NCI-H1436 (cell line): ENCODE data around the gene TSGA10.
A peak's percentile ranks its signal among the peaks of the same experiment; 100 is the strongest.
"Not testable (repeated sequence)": the region's sequence is repeated elsewhere in the genome, so short reads cannot be mapped to it uniquely, and the experiment has no call there.

ENCODE experiments used
- DNase-seq: peaks from one replicate; lab custom pipeline; 2025; lab: John Stamatoyannopoulos, UW

TSGA10 gene

DNA sequence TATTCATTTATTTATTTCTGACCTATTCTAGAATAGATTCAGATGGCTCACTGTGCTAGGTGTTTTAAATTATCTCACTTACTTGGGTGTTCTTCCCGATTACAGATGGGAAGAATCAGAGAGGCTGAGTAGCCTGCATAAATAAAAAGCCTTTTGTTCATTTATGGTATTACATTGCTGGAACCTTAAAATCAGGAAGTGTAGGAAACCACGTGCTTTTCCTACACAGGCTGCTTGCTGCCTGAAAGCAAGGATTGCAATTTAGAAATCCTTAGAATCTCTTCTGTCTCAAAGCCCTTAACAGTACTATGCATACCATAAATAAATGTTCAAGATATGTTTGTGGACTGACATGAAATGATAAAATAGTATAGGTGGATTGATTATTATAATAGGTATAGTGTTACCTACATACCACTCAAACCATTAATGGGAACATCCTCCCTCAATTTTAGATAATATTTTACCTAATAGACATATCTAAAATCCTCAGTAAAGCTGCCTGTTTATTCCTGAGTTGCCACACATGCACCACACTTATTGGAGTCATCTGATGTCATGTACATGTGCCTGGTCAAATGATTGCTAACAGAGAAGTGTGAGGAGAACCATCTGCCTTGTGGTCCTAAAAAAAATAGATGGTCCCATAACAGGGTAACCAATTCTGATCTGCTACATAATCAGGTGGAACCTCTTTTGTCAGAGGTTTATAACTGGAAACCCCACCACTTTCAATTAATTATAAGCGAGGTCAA is 86.7 kb downstream of the TSGA10 start:
- no peak for DNase-seq

DNA sequence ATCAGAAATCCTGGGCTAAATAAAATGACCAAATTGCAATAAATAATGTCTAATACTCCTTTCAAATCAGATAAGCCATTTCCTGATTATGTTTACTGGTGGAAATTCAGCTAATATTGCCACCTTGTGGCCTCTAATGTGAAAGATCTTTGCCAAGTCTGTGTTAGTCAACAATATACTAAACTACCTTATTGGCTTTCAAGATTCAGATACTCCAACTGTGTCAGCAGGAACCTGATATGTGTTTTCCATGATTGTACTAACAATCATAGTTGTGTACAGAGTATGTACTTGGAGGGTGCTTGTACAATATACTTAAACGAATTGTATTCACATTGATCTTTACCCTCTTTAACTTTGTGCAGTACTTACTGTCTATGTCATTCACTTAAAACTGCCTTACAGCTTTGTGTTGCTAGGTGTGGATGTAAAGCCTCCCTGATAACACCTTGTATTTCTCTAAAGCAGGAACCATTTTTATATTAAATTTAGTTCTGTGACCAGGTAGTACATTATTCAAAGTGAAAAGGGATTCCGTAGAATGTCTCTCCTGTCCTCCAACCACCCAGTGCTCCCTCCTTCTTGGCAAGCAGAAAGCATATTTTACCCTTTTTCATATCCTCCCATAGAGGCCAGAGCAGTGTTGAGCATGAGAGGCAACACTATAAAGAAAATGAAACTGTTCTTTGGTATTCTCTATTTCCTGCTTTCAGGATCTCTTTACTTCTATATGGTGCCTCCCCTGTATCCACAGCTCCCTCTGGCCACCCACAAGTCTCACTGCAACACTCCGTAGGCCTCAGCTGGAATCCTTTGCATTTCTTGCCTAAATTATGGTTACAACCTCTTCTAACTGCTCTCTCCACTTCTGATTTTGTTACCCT is 88.4 kb downstream of the TSGA10 start:
- peak; percentile 57 for DNase-seq

GRCh38 chr2:99049187-99049586 is 105.6 kb downstream of the TSGA10 start:
- DNase-seq = not testable (repeated sequence)

- not testable (repeated sequence) for DNase-seq
Measured at GRCh38 chr2:99040736-99041300, 113.9 kb downstream of the TSGA10 start.

DNA sequence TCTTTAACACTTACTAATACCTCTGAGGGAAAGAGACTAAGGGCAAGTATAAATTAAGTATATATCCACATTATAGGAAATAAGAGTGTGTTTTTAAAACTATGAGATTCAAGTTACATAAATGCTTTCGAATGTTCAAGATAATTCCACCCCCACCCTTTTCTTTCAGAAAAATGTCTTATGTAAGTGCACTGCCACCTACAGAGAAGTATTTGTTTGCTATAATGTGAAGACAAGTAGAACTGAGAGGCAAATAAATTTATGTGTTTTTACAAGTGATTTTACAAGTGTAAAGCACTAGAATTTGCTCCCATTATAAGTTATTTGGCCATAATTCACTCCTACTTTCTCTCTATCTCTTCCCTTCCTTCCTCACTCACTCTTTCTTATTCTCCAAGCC is 118.8 kb downstream of the TSGA10 start:
- no peak for DNase-seq

- no peak for DNase-seq
Measured at GRCh38 chr2:99032786-99033185, 122.0 kb downstream of the TSGA10 start.

DNA sequence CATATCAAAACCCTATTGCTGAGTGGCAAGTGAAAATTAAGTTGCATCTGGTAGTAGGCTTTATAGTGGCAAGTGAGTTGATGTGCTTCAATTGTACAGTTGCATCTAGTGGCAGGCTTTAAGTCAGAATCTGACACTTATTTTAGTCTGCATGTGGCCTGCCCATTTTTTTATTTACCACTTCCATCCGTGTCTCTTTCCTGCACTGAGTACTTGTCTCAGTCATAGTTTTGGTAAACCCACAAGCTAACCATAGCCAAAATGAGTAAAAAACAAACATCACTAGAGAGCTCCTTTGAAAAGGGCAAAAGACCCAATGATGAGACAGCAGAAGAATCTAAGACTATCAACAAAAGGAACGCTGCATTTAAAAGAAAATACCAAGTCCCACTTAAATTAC is 122.7 kb downstream of the TSGA10 start:
- DNase-seq = no peak

DNA sequence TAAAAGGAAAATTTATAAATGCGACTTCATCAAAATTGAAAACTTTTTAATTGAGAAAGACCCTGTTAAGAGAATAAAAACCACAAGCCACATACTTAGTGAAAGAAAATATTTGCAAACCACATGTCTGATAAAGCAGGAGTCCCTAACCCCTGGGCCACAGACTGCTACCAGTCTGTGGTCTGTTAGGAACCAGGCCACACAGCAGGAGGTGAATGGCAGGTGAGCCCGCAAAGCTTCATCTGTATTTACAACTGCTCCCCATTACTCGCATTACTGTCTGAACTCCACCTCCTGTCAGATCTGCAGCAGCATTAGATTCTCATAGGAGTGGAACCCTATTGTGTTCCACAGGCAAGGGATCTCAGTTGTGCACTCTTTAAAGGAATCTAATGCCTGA is 123.3 kb downstream of the TSGA10 start:
- no peak for DNase-seq

DNA sequence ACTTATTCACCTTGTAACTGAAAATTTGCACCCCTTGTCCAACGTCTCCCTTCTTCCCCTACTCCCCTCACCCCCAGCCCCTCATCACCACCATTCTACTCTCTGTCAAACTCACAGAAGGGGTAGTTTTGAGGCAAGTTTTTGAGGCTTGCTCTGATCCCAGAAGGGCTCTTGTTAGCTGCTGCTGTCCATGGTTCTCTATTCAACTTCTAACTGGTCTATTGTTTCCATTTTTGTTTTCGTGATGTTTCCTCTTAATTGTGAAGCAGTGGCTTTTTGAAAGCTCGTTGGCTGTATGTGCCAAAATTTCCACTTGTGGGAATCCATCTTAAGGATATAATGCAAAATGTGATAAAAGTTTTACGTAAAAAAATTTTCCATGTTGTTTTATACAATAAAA is 126.2 kb downstream of the TSGA10 start:
- DNase-seq = no peak

DNA sequence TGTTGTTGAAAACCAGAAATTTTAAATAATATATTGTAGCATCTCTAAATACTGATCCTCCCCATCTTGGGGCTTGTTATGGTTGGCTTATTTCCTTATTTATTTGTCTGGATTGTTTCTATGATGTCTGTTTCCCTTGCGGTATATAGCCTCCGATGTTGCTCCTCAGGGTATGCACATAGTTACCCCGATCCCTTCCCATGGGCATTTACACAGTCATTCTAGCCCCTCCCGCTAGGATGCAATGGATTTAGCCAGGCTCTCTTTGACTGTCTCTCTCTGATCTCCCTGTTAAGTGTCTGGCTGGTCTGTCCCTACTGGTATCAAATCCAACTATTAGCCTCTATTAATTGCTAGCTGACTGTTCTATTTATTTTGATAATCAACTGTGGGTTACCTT is 126.9 kb downstream of the TSGA10 start:
- no peak for DNase-seq

- DNase-seq = no peak
Measured at GRCh38 chr2:99000708-99001107, 154.0 kb downstream of the TSGA10 start.

DNA sequence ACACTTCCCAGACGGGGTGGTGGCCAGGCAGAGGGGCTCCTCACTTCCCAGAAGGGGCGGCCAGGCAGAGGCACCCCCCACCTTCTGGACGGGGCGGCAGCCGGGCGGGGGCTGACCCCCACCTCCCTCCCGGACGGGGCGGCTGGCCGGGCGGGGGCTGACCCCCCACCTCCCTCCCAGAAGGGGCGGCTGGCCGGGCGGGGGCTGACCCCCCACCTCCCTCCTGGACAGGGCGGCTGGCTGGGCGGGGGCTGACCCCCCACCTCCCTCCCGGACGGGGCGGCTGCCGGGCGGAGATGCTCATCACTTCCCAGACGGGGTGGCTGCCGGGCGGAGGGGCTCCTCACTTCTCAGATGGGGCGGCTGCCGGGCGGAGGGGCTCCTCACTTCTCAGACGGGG is 166.0 kb downstream of the TSGA10 start:
- not testable (repeated sequence) for DNase-seq

GRCh38 chr2:98985905-98986666 is 168.7 kb downstream of the TSGA10 start:
- DNase-seq = no peak

DNA sequence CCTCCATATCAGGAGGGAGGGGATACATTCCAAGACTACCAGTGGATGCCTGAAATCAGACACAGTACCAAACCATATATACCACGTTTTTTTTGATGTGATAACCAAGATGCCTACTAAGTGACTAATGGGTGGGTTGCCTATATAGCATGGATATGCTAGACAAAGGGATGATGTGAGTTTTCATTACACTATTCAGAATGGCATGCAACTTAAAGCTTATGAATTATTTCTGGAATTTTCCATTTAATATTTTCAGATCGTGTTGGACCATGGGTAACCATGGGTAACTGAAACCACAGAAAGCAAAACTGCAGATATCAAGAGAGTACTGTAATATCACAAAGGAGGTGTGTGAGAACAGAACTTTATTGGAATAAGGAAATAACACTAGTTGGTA is 179.1 kb downstream of the TSGA10 start:
- no peak for DNase-seq

GRCh38 chr2:98972582-98973167 is 182.1 kb downstream of the TSGA10 start:
- DNase-seq = no peak

DNA sequence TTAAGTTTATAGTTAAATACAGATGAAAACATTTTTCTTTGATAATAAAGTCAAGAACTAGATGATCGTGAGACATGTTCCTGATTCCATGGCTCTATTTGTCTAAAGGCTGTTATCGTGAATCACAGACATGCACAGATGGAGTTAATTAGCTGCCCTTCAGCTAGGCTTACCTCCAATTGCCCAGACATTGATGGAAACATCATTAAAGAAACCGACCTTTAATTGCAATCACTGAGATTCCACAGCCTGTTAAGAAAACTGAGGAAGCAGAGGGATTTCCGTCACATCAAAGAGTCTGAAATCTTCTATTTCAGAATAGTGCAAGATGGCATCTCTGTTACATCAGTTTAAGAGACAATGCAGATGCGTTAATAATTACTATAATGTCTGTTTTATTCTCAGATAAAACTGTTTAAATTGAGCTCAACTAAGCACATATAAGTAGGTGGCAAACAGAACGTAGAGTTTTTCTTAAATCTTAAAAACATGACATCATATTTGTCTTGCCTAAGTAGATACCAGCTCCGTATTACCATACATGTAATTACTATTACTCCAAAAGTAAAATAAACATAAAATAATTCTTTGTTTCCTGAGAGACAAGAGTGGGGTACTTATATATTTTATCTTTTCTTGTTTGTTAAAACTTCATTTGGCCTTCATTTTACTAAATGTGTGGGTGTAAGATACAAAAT is 194.8 kb downstream of the TSGA10 start:
- DNase-seq = no peak

DNA sequence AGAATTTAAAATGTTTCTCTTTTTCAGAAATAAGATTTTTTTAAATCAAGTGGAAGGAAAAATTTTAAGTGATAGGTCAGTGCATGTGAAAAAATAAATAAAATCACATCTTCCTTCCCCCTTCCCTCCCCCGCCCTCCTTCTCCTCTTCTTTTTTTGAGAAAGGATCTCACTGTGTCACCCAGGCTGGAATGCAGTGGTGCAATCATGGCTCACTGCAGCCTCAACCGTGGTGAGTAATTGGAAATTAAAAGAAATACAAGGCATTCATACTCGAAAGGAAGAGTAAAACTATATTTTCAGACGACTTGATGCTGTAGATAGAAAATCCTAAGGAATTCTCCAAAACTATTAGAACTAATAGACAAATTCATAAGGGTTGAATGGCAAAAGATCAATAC is 201.8 kb downstream of the TSGA10 start:
- no peak for DNase-seq

GRCh38 chr2:98948956-98949739 is 205.6 kb downstream of the TSGA10 start:
- no peak for DNase-seq

GRCh38 chr2:98947554-98947953 is 207.2 kb downstream of the TSGA10 start:
- DNase-seq = no peak
